ENCODE data around the gene MGAM2. TPM values are rescaled to one million over a fixed set of nuclear protein-coding genes. Genes with fewer than 3 reads are reported as not detected.

Gene MGAM2
- total and polyA plus RNA-seq, 8 donors: 0.03 to 4.6 (median 0.17) TPM

DNA sequence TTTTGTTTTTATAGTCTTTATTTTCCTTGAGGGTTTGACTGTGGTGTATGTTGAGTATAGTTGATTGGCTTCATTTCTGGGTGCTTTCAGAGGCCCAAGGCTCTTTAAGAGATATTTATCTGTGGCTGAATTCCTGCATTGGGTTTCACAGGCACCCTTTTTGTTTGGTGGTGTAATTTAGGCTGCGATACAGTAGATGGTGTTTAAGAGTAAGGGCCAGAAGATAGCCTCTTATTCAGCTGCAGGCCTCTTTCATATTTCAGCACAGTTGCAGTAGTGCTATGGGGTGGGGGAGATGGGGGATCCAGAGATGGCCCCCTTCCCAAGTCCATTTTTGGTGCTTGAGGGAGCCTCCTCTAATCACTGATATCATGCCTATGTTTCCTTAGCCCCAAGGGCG is 69.7 kb downstream of the MGAM2 start:
- Histone ChIP-seq H3K36me3 (no peaks in the 10 kb centered on the region), H3K27me3 (no peaks in the 10 kb centered on the region), H3K27ac (no peak overlapping the region), H3K9me3 (no peaks in the 10 kb centered on the region), H3K4me3 (no peak overlapping the region), H3K4me1 (peaks cover 0 to 6% of the 10 kb centered on the region in 2 donors)
- intact Hi-C loops (cut with DNase I): no loop called here
- TF ChIP-seq CTCF (IDR thresholded peaks at IDR 0.05): no peak
- ATAC-seq (no peak), DNase-seq (no peak)

GRCh38 chr7:142181966-142182365 is 70.4 kb downstream of the MGAM2 start:
- intact Hi-C loops (cut with DNase I): no loop called here
- no peak for ATAC-seq

DNA sequence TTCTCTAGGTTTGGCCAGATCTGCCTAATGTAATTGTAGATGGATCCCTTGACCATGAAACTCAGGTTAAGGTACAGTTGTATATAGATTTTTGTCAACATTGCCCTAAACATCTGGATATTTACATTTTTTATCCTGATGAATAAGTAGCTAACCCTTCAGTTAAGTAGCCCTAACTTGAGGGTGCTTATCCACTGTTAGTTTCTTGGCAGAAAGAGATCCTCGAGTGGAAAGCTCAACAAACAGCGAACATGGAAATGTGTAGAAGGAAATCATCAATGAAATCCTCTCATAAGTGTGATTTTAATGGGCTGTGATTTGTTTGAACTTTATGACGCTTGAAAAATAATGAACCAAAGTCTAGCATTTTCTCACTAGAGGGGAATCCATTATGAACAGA is 73.6 kb downstream of the MGAM2 start:
- Histone ChIP-seq H3K27me3 (no peaks in the 10 kb centered on the region), H3K4me1 (peaks cover 0 to 5% of the 10 kb centered on the region in 2 donors), H3K36me3 (no peaks in the 10 kb centered on the region), H3K4me3 (no peak overlapping the region), H3K27ac (no peak overlapping the region), H3K9me3 (no peaks in the 10 kb centered on the region)
- intact Hi-C loops (cut with DNase I): no loop called here
- peak in 1 of 4 donors; percentile 15 for DNase-seq
- no peak for TF ChIP-seq CTCF (IDR thresholded peaks at IDR 0.05)
- peak; percentile 61 for ATAC-seq

More at GRCh38 chr7:142181966-142182365, 70.4 kb downstream of the MGAM2 start:
- no peaks in the 10 kb centered on the region for H3K9me3 ChIP-seq
- TF ChIP-seq CTCF (IDR thresholded peaks at IDR 0.05): no peak
- no peaks in the 10 kb centered on the region for H3K36me3 ChIP-seq
- no peaks in the 10 kb centered on the region for H3K4me1 ChIP-seq
- no peaks in the 10 kb centered on the region for H3K27me3 ChIP-seq
- no peak for DNase-seq
- H3K27ac ChIP-seq: no peak overlapping the region
- H3K4me3 ChIP-seq: no peak overlapping the region

GRCh38 chr7:142185801-142186200 is 74.3 kb downstream of the MGAM2 start:
- Histone ChIP-seq H3K4me1 (peaks cover 0 to 5% of the 10 kb centered on the region in 2 donors), H3K36me3 (no peaks in the 10 kb centered on the region), H3K4me3 (no peak overlapping the region), H3K9me3 (no peaks in the 10 kb centered on the region), H3K27me3 (no peaks in the 10 kb centered on the region), H3K27ac (no peak overlapping the region)
- intact Hi-C loops (cut with DNase I): no loop called here
- no peak for TF ChIP-seq CTCF (IDR thresholded peaks at IDR 0.05)
- DNase-seq (no peak), ATAC-seq (no peak)

DNA sequence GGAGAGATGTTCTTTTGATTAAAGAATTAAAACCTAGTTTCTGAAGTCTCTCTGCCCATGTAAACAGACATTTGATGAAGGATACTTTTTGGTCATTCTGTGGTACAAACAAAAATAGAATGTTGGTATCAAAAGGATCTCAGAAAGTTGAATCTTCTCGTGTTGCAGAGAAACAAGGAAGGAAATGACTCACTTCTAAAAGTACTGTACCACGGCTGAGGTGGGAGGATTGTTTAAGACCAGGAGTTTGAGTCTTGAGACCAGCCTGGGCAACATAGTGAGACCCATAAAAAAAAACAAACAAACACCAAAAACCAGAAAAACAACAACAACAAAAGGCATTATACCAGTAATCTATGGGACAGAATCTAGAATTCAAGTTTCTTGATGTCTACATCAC is 76.6 kb downstream of the MGAM2 start:
- no peak overlapping the region for H3K4me3 ChIP-seq
- ATAC-seq: no peak
- no peak for TF ChIP-seq CTCF (IDR thresholded peaks at IDR 0.05)

More for the DNA sequence above, 76.6 kb downstream of the MGAM2 start:
- Histone ChIP-seq H3K27ac (no peak overlapping the region), H3K9me3 (no peaks in the 10 kb centered on the region), H3K36me3 (no peaks in the 10 kb centered on the region), H3K27me3 (peaks cover 0 to 3% of the 10 kb centered on the region in 2 donors), H3K4me1 (peaks cover 0 to 5% of the 10 kb centered on the region in 2 donors)
- intact Hi-C loops (cut with DNase I): no loop called here
- no peak for DNase-seq

Data from left lung (tissue), 10 donors.